OCI-LY1 (cell line): ENCODE results near the gene SLC2A5.
"Not testable (repeated sequence)": the region's sequence is repeated elsewhere in the genome, so short reads cannot be mapped to it uniquely, and the experiment has no call there.

Source experiments
- EZH2 ChIP-seq: fragments of 200-600 bp; sonication (generic), shearing (Covaris generic); IDR thresholded peaks from 2 replicates; pipeline ENCODE4 v1.8.0; 2017; ENCODE audit warnings: borderline replicate concordance, mixed run types, mild to moderate bottlenecking, antibody characterized with exemption, low read length, moderate library complexity, mixed read lengths
- TF ChIP-seq, protein P1 (sequence below): fragments of 200-600 bp; sonication (generic), shearing (Covaris generic); IDR thresholded peaks from 2 replicates; pipeline ENCODE4 v1.5.1; 2017; ENCODE audit warnings: mild to moderate bottlenecking, antibody characterized with exemption, low read length, moderate library complexity, mixed read lengths

GRCh38 chr1:9002215-9002560 is 67.2 kb downstream of the SLC2A5 start:
- TF ChIP-seq, protein P1, sequence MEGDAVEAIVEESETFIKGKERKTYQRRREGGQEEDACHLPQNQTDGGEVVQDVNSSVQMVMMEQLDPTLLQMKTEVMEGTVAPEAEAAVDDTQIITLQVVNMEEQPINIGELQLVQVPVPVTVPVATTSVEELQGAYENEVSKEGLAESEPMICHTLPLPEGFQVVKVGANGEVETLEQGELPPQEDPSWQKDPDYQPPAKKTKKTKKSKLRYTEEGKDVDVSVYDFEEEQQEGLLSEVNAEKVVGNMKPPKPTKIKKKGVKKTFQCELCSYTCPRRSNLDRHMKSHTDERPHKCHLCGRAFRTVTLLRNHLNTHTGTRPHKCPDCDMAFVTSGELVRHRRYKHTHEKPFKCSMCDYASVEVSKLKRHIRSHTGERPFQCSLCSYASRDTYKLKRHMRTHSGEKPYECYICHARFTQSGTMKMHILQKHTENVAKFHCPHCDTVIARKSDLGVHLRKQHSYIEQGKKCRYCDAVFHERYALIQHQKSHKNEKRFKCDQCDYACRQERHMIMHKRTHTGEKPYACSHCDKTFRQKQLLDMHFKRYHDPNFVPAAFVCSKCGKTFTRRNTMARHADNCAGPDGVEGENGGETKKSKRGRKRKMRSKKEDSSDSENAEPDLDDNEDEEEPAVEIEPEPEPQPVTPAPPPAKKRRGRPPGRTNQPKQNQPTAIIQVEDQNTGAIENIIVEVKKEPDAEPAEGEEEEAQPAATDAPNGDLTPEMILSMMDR = not testable (repeated sequence)
- not testable (repeated sequence) for TF ChIP-seq EZH2
